Stimulated activated CD8-positive, alpha-beta memory T cell treated with anti-CD3 and anti-CD28 coated beads, Interleukin-15, amount 100 ng/mL, for 4 hours (primary cell): ENCODE measurements around the gene LYST.
"Not testable (repeated sequence)": the region's sequence is repeated elsewhere in the genome, so short reads cannot be mapped to it uniquely, and the experiment has no call there.

ENCODE experiments used
- DNase-seq, 2 donors: peaks; one replicate each; pipeline ENCODE4 v3.0.0-alpha.2; 2020; ENCODE audit warnings: low read depth in 2 of 2

The LYST gene

DNA sequence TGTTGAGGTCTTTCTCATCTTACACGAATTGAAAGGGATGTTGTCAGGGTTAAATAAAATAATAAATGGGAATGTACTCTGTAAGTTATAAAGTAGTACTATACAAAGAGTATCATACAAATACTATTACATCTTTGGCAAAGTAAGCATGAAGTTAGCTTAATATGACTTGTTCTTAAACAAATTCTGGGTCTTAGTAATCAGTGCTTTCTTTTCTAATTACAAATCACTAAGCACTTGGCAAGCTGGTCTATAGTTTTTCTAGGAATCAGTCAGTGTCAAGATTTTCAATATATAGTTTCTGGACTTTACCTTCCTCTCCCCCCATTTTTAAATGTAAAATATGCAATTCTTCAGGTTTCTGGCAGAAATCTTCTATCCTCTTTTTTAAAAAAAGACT is 6.9 kb downstream of the LYST start:
- no peak for DNase-seq

- DNase-seq, result no peak
These were observed 7.9 kb downstream of the LYST start for GRCh38 chr1:235858766-235859165.

GRCh38 chr1:235857756-235858155 is 8.9 kb downstream of the LYST start:
- DNase-seq, result no peak

- DNase-seq, result no peak
These were observed 10.8 kb downstream of the LYST start for GRCh38 chr1:235855811-235856429.

GRCh38 chr1:235854347-235854746 is 12.4 kb downstream of the LYST start:
- DNase-seq, result no peak

DNA sequence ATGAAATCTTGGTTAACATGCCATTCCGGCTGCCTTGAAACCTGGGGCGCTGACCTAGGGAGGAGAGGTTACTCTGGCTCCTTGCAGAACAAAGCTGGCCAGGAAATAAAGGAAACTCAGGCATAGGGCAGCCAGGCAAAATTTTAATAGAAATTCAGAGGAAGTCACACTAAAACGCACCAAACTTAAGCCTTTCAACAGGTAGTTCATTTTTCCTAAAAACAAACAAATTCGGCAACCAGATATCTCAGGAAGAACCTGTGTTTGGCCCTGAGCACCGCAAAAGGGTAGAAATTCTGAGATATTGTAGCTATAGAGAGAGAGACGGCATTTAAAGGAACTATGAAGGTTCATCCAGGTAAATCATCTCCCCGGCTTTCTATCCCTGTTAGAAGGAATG is 13.1 kb downstream of the LYST start:
- no peak for DNase-seq

DNA sequence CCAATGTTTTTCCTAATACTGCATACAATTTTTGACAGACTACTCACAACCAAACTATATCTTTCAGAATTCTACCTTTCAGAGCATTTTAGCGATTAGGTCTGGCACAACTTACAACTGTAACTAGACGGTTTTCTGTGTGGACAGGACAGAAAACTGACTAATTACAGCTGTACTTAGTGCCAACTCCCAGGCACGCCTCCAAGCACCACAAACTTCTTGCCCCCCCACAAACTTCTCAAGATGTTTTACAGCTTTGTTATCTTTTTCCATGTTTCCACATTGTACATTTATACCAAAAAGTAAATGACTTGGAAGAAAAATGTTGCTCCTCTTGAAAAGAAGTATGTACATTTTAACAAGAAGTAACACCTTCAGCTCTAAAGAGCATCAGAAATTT is 13.8 kb downstream of the LYST start:
- no peak for DNase-seq

DNA sequence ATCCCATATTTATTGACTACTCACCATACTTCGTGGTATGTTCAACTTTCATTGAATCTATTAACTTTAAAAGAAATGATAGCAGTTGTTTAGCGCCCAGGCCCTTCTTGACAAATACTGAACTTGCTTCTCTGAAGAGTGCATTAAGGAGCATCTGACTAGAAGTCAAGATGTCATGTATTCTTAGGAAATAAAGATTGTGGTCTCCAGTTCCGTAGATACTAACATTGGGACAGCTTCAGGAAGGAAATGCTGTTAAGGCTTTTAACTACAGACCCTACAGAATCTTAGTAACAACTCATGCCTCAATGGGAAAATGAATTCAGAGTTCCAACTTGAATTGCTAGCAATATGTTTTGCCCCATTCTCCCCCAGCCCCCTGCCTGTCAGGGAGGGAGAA is 14.8 kb downstream of the LYST start:
- DNase-seq, result no peak

DNA sequence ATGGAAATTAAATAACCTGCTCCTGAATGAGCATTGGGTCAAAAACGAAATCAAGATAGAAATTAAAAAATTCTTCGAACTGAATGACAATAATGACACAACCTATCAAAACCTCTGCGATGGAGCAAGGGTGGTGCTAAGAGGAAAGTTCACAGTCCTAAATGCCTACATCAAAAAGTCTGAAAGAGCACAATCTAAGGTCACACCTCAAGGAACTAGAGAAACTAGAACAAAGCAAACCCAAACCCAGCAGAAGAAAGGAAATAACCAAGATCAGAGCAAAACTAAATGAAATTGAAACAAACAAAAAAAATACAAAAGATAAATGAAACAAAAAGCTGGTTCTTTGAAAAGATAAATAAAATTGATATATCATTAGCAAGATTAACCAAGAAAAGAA is 18.5 kb downstream of the LYST start:
- not testable (repeated sequence) for DNase-seq

DNA sequence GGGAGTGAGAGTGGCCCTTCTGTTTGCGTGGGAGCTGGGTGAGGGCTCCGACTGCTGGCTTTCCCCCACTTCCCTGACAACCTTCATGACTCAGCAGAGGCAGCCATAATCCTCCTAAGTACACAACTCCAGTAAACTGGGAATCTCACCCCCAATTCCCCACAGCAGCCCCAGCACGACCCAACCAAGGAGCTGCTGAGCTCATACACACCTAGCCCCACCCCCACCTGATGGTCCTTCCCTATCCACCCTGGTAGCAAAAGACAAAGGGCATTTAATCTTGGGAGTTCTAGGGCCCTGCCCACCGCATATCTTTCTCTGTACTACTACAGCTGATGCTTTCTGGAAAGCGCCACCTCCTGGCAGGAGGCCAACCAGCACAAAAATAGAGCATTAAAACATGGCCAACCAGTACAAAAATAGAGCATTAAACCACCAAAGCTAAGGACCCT is 21.0 kb downstream of the LYST start:
- DNase-seq, result not testable (repeated sequence)

DNA sequence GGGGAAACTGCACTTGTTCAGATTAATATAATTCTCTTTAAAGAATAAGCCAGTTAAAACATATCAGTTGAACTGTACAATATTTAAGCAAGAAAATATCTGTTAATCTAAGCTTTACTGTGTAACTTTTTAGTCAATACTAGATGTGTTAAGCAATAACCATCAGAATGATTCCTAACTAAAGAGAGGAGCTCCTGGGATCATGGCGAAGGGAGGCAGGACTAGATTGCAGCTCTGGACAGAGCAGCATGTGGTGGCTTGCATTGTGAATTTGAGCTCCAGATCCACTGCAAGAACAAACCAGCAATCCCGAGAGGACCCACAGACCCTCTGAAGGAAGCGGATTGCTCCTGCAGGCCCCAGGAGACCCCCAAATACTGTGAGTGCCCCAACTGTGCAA is 21.9 kb downstream of the LYST start:
- no peak for DNase-seq

DNA sequence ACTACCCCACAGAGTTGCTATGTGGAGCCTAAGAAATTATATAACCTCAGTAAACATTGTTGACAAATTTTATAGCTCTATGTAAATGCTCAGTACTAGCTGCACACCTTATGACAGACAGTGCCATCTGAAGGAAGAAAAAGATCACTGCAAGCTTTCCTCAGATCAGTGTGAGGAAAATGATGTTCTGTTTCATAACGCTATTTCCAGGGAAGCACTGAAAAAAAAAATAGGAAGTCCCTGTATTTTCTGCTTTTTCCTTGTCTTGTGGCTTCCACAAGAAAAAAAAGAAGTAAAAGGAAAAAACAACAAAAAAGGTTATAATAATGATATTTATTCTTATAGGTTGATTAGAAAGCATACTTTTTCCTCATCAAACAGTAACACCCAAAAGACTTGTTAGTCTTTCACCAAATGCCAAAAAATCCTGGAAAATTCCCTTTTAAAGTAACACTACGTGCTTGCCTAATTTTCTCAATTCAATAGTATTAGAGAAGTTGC is 23.2 kb downstream of the LYST start:
- DNase-seq, result no peak

- no peak for DNase-seq
These were observed 24.7 kb downstream of the LYST start for GRCh38 chr1:235841938-235842545.

DNA sequence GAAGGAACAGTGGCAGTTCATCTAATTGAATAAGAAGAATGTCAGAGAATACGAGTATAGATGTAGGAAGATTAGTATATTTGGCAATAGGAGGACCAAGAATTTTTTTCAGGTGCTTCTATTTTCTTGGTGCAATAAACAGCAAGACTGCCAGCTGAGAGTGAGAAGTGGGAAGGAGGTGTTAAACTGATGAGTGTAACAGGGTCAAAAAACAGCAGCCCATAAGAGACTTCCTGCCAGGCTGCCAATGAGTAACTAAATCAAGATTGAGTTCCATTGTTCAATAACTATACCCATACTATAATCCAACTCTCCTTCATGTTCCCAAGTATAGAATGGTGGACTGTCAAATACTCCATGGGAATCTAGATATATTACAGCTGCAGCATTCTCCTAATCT is 28.7 kb downstream of the LYST start:
- no peak for DNase-seq

GRCh38 chr1:235835226-235835625 is 31.5 kb downstream of the LYST start:
- DNase-seq, result no peak

DNA sequence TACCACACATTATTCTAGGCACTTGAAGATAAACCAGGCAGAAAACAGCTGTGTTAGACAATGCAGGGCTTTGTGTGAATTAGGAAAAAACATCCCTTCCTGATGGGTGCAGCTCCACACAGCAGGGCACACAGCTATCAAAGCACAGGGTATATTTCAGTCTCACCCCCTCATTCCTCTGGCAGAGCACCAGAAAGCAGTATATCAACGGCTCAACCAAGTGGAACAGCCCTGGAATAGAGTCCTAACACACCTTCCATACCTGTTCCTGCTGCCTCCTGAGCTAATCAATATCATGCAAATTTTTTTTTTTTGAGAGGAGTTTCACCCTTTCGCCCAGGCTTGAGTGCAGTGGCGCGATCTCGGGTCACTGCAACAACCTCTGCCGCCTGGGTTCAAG is 32.1 kb downstream of the LYST start:
- DNase-seq, result no peak

DNA sequence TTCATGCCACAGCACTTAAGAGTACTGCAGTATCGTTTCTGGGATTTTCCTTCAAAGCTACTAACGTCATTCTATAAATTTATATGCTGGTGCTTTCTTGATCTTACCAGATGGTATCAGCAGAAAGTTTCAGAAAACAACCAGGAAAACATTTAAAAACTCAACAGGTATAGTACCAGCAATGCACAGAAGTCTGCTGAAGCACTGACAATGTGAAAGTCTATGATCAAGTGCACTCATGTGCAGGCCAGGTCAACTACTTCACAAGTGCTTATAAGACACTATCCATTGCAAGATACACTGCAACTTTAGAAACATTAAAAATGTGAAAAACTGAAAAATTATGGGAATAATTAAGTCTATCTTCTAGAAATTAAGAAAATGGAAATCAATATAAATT is 34.7 kb downstream of the LYST start:
- DNase-seq, result no peak

GRCh38 chr1:235831148-235831547 is 35.6 kb downstream of the LYST start:
- DNase-seq, result no peak

GRCh38 chr1:235826102-235826854 is 40.4 kb downstream of the LYST start:
- DNase-seq, result no peak

- no peak for DNase-seq
These were observed 41.5 kb downstream of the LYST start for GRCh38 chr1:235825229-235825628.

DNA sequence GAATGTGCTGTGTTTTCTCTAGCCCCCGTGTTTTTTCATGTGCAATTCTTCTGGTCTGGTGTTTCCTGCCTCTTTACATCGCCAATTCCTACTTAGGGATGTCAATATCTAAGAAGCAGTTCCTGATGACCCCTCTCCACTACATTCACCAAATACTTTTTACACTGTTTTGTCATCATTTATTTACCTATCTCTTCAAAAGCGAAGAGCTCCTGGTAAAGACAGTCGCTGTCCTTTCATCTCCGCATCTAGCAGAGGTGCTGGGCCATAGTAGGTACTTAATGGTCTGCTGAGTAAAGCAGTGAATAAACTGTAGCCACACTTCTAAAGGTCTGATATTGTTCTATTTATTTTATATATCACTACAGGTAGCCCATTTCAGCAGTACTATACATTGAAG is 43.0 kb downstream of the LYST start:
- no peak for DNase-seq

GRCh38 chr1:235822685-235823084 is 44.0 kb downstream of the LYST start:
- DNase-seq, result no peak

- no peak for DNase-seq
These were observed 45.2 kb downstream of the LYST start for GRCh38 chr1:235821361-235821981.
